GM23248 (cell line): ENCODE results near the gene CLEC16A.

ENCODE experiments used
- EZH2 ChIP-seq: fragments of 200-600 bp; sonication (generic); IDR thresholded peaks from 2 replicates; pipeline ENCODE4 v1.6.1; 2018; ENCODE audit warnings: antibody characterized with exemption, mild to moderate bottlenecking; ENCODE audit not compliant: insufficient read depth, poor library complexity, severe bottlenecking
- EZH2phosphoT487 ChIP-seq: fragments of 200-600 bp; sonication (generic); IDR thresholded peaks from 2 replicates; pipeline ENCODE4 v1.6.1; 2018; ENCODE audit warnings: antibody characterized with exemption, moderate library complexity, mild to moderate bottlenecking, low read depth; ENCODE audit not compliant: insufficient read depth

DNA sequence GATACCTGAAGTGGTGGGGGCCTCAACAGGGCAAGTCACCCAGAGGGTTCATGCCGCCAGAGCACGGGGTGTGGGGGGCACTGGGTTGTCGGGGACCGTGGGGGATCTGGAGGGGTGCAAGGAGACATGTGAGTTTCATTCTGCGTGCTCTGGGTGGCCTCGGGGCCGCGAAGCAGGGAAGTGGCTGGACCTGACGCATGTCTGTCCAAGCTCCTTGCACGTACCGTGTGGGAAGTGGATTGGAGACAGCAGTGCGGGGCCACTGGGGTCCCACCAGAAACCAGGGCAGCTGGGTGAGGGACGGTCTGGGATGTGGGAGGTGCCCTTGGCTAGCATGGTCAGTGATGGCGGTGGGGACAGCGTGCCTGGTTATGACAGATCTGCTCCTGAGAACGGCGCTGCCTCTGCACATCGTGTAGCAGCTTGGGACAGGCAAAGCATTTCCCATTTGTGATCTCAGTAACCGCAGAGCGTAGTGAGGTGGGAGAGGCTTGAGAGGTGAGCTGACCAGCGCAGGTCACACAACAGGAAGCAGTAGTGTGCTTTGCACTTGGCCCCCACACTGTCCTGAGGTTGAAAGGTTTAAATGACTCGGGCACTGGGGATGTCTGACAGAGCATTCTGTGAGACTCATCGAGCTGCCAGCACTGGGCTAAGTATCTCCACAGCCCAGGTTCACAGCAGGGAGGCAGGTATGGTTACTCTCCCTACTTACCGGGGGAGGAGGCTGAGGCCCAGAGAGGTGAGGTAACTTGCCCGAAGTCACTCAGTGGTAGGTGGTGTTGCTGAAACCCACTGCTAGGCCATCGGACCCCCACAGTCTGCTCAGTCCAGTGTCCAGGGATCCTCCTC, 197.3 kb downstream of the CLEC16A start:
- TF ChIP-seq EZH2: no peak
- TF ChIP-seq EZH2phosphoT487: no peak
